BLaER1 treated with 17β-estradiol and CSF1 and Interleukin-3, amounts not matched to agents 10 nM and 100 nM (cell line): Measurements from ENCODE around the gene LRCH3.

Experiments
- H3K27ac ChIP-seq, 11 experiments: shearing (Covaris generic); formaldehyde crosslinking; 2 replicates each; pipeline ENCODE4 v1.8.1; 2022
- H3K27me3 ChIP-seq, 11 experiments: shearing (Covaris generic); formaldehyde crosslinking; 2 replicates each; pipeline ENCODE4 v1.8.1; 2022
- H3K36me3 ChIP-seq, 11 experiments: shearing (Covaris generic); formaldehyde crosslinking; 2 replicates each; pipeline ENCODE4 v1.8.1; 2022
- H3K4me1 ChIP-seq, 10 experiments: shearing (Covaris generic); formaldehyde crosslinking; 2 replicates each; pipeline ENCODE4 v1.8.1; 2022
- H3K4me2 ChIP-seq, 11 experiments: shearing (Covaris generic); formaldehyde crosslinking; 2 replicates each; pipeline ENCODE4 v1.8.1; 2022
- H3K4me3 ChIP-seq, 10 experiments: shearing (Covaris generic); formaldehyde crosslinking; 2 replicates each; pipeline ENCODE4 v1.8.1; 2022
- H3K9ac ChIP-seq, 11 experiments: shearing (Covaris generic); formaldehyde crosslinking; 2 replicates each; pipeline ENCODE4 v1.8.1; 2022
- H3K9me3 ChIP-seq, 11 experiments: shearing (Covaris generic); formaldehyde crosslinking; replicated peaks in 1 of 11; 2 replicates each; pipeline ENCODE4 v1.8.1; 2022
- H4K20me1 ChIP-seq, 11 experiments: shearing (Covaris generic); formaldehyde crosslinking; 2 replicates each; pipeline ENCODE4 v1.8.1; 2022
- Cebpa-rat ChIP-seq, 11 experiments: shearing (Covaris generic); IDR thresholded peaks; 2 replicates each; pipeline ENCODE4 v1.8.1; 2022

LRCH3 gene

GRCh38 chr3:197856199-197856816 is 65.3 kb downstream of the LRCH3 start:
- Histone ChIP-seq H3K9me3 (peaks cover 3 to 17% (median 9%) of the 10 kb centered on the region in 11 experiments; a peak in 10 of 22 replicates), H3K9ac (no peak overlapping the region), H3K4me2 (no peak overlapping the region), H4K20me1 (no peaks in the 10 kb centered on the region; a peak in 1 of 22 replicates), H3K4me1 (no peaks in the 10 kb centered on the region), H3K36me3 (peaks cover 60 to 98% (median 81%) of the 10 kb centered on the region in 11 experiments), H3K27ac (no peak overlapping the region), H3K27me3 (no peaks in the 10 kb centered on the region), H3K4me3 (no peak overlapping the region)
- no peak for TF ChIP-seq Cebpa-rat (IDR thresholded peaks at IDR 0.05)

GRCh38 chr3:197858133-197858532 is 67.1 kb downstream of the LRCH3 start:
- Histone ChIP-seq H3K9ac (no peak overlapping the region), H3K27ac (no peak overlapping the region), H3K36me3 (peaks cover 48 to 96% (median 69%) of the 10 kb centered on the region in 11 experiments), H3K4me3 (no peak overlapping the region), H4K20me1 (no peaks in the 10 kb centered on the region; a peak in 1 of 22 replicates), H3K9me3 (peaks cover 3 to 17% (median 9%) of the 10 kb centered on the region in 11 experiments; a peak in 10 of 22 replicates), H3K4me2 (no peak overlapping the region), H3K4me1 (no peaks in the 10 kb centered on the region), H3K27me3 (no peaks in the 10 kb centered on the region)
- TF ChIP-seq Cebpa-rat (IDR thresholded peaks at IDR 0.05), result no peak

GRCh38 chr3:197858598-197858997 is 67.5 kb downstream of the LRCH3 start:
- Histone ChIP-seq H3K4me3 (no peak overlapping the region), H3K27ac (no peak overlapping the region), H3K9ac (no peak overlapping the region), H3K27me3 (no peaks in the 10 kb centered on the region), H4K20me1 (no peaks in the 10 kb centered on the region; a peak in 1 of 22 replicates), H3K4me2 (no peak overlapping the region), H3K36me3 (peaks cover 45 to 96% (median 65%) of the 10 kb centered on the region in 11 experiments), H3K4me1 (no peaks in the 10 kb centered on the region), H3K9me3 (peaks cover 3 to 17% (median 9%) of the 10 kb centered on the region in 11 experiments; a peak in 10 of 22 replicates)
- TF ChIP-seq Cebpa-rat (IDR thresholded peaks at IDR 0.05), result no peak

- peaks cover 40 to 93% (median 54%) of the 10 kb centered on the region in 11 experiments for H3K36me3 ChIP-seq
- no peaks in the 10 kb centered on the region for H3K4me1 ChIP-seq
- no peak overlapping the region for H3K27ac ChIP-seq
- TF ChIP-seq Cebpa-rat (IDR thresholded peaks at IDR 0.05), result no peak
- no peaks in the 10 kb centered on the region for H4K20me1 ChIP-seq
- H3K9ac ChIP-seq, result no peak overlapping the region
- H3K4me3 ChIP-seq, result no peak overlapping the region
- H3K27me3 ChIP-seq, result no peaks in the 10 kb centered on the region
- no peak overlapping the region for H3K4me2 ChIP-seq
- H3K9me3 ChIP-seq, result no peaks in the 10 kb centered on the region
Observed at GRCh38 chr3:197866035-197866434, 75.0 kb downstream of the LRCH3 start.

GRCh38 chr3:197873329-197873728 is 82.3 kb downstream of the LRCH3 start:
- no peak overlapping the region for H3K9ac ChIP-seq
- TF ChIP-seq Cebpa-rat (IDR thresholded peaks at IDR 0.05), result no peak
- no peaks in the 10 kb centered on the region; a peak in 1 of 22 replicates for H4K20me1 ChIP-seq
- peaks cover 54 to 81% (median 68%) of the 10 kb centered on the region in 11 experiments for H3K36me3 ChIP-seq
- H3K4me2 ChIP-seq, result no peak overlapping the region
- peaks cover 6 to 11% (median 10%) of the 10 kb centered on the region in 10 experiments for H3K4me1 ChIP-seq
- H3K27me3 ChIP-seq, result no peaks in the 10 kb centered on the region
- no peak overlapping the region for H3K4me3 ChIP-seq
- H3K9me3 ChIP-seq, result peaks cover 0 to 7% (median 0%) of the 10 kb centered on the region in 11 experiments; a peak in 3 of 22 replicates
- no peak overlapping the region for H3K27ac ChIP-seq

GRCh38 chr3:197874064-197874463 is 83.0 kb downstream of the LRCH3 start:
- Histone ChIP-seq H3K4me3 (no peak overlapping the region), H3K4me1 (peaks cover 12 to 17% (median 16%) of the 10 kb centered on the region in 10 experiments), H3K9me3 (peaks cover 0 to 7% (median 0%) of the 10 kb centered on the region in 11 experiments; a peak in 3 of 22 replicates), H3K9ac (no peak overlapping the region), H3K27ac (no peak overlapping the region), H3K4me2 (no peak overlapping the region), H3K27me3 (no peaks in the 10 kb centered on the region), H4K20me1 (no peaks in the 10 kb centered on the region; a peak in 1 of 22 replicates), H3K36me3 (peaks cover 54 to 75% (median 68%) of the 10 kb centered on the region in 11 experiments)
- TF ChIP-seq Cebpa-rat (IDR thresholded peaks at IDR 0.05), result no peak

- no peak for TF ChIP-seq Cebpa-rat (IDR thresholded peaks at IDR 0.05)
- H3K27me3 ChIP-seq, result no peaks in the 10 kb centered on the region
- peaks cover 54 to 71% (median 66%) of the 10 kb centered on the region in 11 experiments for H3K36me3 ChIP-seq
- no peak overlapping the region for H3K4me2 ChIP-seq
- no peak overlapping the region for H3K9ac ChIP-seq
- H4K20me1 ChIP-seq, result no peaks in the 10 kb centered on the region; a peak in 1 of 22 replicates
- H3K27ac ChIP-seq, result no peak overlapping the region
- H3K4me3 ChIP-seq, result no peak overlapping the region
- H3K9me3 ChIP-seq, result peaks cover 0 to 7% (median 0%) of the 10 kb centered on the region in 11 experiments; a peak in 3 of 22 replicates
- H3K4me1 ChIP-seq, result peaks cover 18 to 23% (median 22%) of the 10 kb centered on the region in 10 experiments
Observed at GRCh38 chr3:197874653-197875052, 83.6 kb downstream of the LRCH3 start.

- Histone ChIP-seq H3K36me3 (peaks cover 23 to 39% (median 35%) of the 10 kb centered on the region in 11 experiments), H3K9ac (peak overlapping the region; percentile 42 to 72 (median 61); a peak in 16 of 22 replicates), H4K20me1 (no peaks in the 10 kb centered on the region; a peak in 1 of 22 replicates), H3K9me3 (peaks cover 0 to 6% (median 0%) of the 10 kb centered on the region in 11 experiments; a peak in 3 of 22 replicates), H3K4me1 (peaks cover 48 to 55% (median 54%) of the 10 kb centered on the region in 10 experiments), H3K4me2 (peak overlapping the region; percentile 61 to 94 (median 88)), H3K27ac (peak overlapping the region; percentile 22 to 81 (median 73); a peak in 20 of 22 replicates), H3K4me3 (peak overlapping the region in 9 of 10 experiments; percentile 3 to 54 (median 28); a peak in 12 of 20 replicates), H3K27me3 (no peaks in the 10 kb centered on the region)
- no peak for TF ChIP-seq Cebpa-rat (IDR thresholded peaks at IDR 0.05)
Observed at GRCh38 chr3:197877902-197878301, 86.8 kb downstream of the LRCH3 start.

- H3K27me3 ChIP-seq, result no peaks in the 10 kb centered on the region
- H3K27ac ChIP-seq, result peak overlapping the region; percentile 22 to 81 (median 73); a peak in 21 of 22 replicates
- H3K9ac ChIP-seq, result peak overlapping the region; percentile 49 to 72 (median 61); a peak in 20 of 22 replicates
- TF ChIP-seq Cebpa-rat (IDR thresholded peaks at IDR 0.05), result no peak
- H3K4me3 ChIP-seq, result peak overlapping the region in 9 of 10 experiments; percentile 3 to 54 (median 28); a peak in 14 of 20 replicates
- peak overlapping the region; percentile 61 to 94 (median 88) for H3K4me2 ChIP-seq
- peaks cover 18 to 36% (median 30%) of the 10 kb centered on the region in 11 experiments for H3K36me3 ChIP-seq
- H4K20me1 ChIP-seq, result no peaks in the 10 kb centered on the region; a peak in 1 of 22 replicates
- peaks cover 0 to 3% (median 0%) of the 10 kb centered on the region in 11 experiments; a peak in 3 of 22 replicates for H3K9me3 ChIP-seq
- peaks cover 53 to 61% (median 59%) of the 10 kb centered on the region in 10 experiments for H3K4me1 ChIP-seq
Observed at GRCh38 chr3:197878427-197878826, 87.4 kb downstream of the LRCH3 start.
